ENCODE measurements around the gene TMBIM4.

DNA sequence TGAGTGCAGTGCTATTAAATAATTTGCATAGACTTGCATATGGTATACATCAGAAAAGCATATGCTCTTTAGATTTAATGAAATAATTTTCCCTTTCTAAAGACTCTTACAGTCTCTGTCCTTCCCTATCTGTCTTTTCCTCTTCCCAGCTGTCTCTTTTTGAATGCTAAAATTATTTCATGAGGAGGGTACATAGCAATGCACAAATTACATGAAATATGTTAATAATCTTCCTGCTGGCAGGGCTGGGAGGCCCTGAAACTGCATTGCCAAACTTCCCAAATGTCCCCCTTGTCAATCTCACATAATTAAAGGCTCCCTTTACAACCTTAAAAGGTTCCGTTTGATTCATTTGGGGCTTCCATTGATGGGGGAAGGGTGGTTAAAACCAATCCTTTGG lies 61.4 kb downstream of the TMBIM4 start:
- TF ChIP-seq, protein P1, sequence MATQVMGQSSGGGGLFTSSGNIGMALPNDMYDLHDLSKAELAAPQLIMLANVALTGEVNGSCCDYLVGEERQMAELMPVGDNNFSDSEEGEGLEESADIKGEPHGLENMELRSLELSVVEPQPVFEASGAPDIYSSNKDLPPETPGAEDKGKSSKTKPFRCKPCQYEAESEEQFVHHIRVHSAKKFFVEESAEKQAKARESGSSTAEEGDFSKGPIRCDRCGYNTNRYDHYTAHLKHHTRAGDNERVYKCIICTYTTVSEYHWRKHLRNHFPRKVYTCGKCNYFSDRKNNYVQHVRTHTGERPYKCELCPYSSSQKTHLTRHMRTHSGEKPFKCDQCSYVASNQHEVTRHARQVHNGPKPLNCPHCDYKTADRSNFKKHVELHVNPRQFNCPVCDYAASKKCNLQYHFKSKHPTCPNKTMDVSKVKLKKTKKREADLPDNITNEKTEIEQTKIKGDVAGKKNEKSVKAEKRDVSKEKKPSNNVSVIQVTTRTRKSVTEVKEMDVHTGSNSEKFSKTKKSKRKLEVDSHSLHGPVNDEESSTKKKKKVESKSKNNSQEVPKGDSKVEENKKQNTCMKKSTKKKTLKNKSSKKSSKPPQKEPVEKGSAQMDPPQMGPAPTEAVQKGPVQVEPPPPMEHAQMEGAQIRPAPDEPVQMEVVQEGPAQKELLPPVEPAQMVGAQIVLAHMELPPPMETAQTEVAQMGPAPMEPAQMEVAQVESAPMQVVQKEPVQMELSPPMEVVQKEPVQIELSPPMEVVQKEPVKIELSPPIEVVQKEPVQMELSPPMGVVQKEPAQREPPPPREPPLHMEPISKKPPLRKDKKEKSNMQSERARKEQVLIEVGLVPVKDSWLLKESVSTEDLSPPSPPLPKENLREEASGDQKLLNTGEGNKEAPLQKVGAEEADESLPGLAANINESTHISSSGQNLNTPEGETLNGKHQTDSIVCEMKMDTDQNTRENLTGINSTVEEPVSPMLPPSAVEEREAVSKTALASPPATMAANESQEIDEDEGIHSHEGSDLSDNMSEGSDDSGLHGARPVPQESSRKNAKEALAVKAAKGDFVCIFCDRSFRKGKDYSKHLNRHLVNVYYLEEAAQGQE (IDR thresholded peaks at IDR 0.05; ENCODE audit: low read depth), result no peak
- TF ChIP-seq POLR2A (IDR thresholded peaks at IDR 0.05; ENCODE audit: borderline replicate concordance, extremely low read depth, insufficient read depth, insufficient read length) (no peak), ZFX (IDR thresholded peaks at IDR 0.05) (no peak), YY1 (IDR thresholded peaks at IDR 0.05; ENCODE audit: extremely low read depth, insufficient replicate concordance, low read depth, low read length) (no peak), SP1 (IDR thresholded peaks at IDR 0.05; ENCODE audit: low read depth) (no peak), JUND (IDR thresholded peaks at IDR 0.05) (no peak), POLR2AphosphoS5 (IDR thresholded peaks at IDR 0.05; ENCODE audit: low read depth, low read length) (no peak), RAD21 (IDR thresholded peaks at IDR 0.05; ENCODE audit: low read depth) (no peak), SRF (IDR thresholded peaks at IDR 0.05; ENCODE audit: low read depth) (no peak)
- TF ChIP-seq, protein P2, sequence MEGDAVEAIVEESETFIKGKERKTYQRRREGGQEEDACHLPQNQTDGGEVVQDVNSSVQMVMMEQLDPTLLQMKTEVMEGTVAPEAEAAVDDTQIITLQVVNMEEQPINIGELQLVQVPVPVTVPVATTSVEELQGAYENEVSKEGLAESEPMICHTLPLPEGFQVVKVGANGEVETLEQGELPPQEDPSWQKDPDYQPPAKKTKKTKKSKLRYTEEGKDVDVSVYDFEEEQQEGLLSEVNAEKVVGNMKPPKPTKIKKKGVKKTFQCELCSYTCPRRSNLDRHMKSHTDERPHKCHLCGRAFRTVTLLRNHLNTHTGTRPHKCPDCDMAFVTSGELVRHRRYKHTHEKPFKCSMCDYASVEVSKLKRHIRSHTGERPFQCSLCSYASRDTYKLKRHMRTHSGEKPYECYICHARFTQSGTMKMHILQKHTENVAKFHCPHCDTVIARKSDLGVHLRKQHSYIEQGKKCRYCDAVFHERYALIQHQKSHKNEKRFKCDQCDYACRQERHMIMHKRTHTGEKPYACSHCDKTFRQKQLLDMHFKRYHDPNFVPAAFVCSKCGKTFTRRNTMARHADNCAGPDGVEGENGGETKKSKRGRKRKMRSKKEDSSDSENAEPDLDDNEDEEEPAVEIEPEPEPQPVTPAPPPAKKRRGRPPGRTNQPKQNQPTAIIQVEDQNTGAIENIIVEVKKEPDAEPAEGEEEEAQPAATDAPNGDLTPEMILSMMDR (IDR thresholded peaks at IDR 0.05 in 2 of 3, conservative IDR thresholded peaks at IDR 0.05 in 1 of 3; ENCODE audit: borderline replicate concordance in 1 of 3, insufficient read depth in 1 of 3, low read depth in 2 of 3, low read length in 2 of 3), result no peak
- TF ChIP-seq, protein P3, sequence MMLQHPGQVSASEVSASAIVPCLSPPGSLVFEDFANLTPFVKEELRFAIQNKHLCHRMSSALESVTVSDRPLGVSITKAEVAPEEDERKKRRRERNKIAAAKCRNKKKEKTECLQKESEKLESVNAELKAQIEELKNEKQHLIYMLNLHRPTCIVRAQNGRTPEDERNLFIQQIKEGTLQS (IDR thresholded peaks at IDR 0.05), result no peak
